GM18867 (cell line): ENCODE measurements around the gene EDARADD.
"Not testable (repeated sequence)": the region's sequence is repeated elsewhere in the genome, so short reads cannot be mapped to it uniquely, and the experiment has no call there.

Experiments
- ATAC-seq: cut with Tn5 transposase; IDR thresholded peaks from one replicate; pipeline ENCODE4 v1.9.1; 2021; ENCODE audit warnings: mild to moderate bottlenecking, moderate library complexity; ENCODE audit not compliant: unreplicated experiment

EDARADD gene

GRCh38 chr1:236480758-236481436 lies 86.8 kb downstream of the EDARADD start:
- no peak for ATAC-seq

GRCh38 chr1:236484310-236484971 lies 90.4 kb downstream of the EDARADD start:
- no peak for ATAC-seq

- no peak for ATAC-seq
Measured at GRCh38 chr1:236486356-236487002, 92.4 kb downstream of the EDARADD start.

GRCh38 chr1:236489161-236489560 lies 95.1 kb downstream of the EDARADD start:
- ATAC-seq = not testable (repeated sequence)

- peak; percentile 58 for ATAC-seq
Measured at GRCh38 chr1:236489710-236490377, 95.8 kb downstream of the EDARADD start.

GRCh38 chr1:236491469-236492136 lies 97.5 kb downstream of the EDARADD start:
- no peak for ATAC-seq

GRCh38 chr1:236492378-236492777 lies 98.3 kb downstream of the EDARADD start:
- ATAC-seq = no peak

GRCh38 chr1:236494082-236494481 lies 100.0 kb downstream of the EDARADD start:
- ATAC-seq = no peak

GRCh38 chr1:236494586-236495466 lies 100.7 kb downstream of the EDARADD start:
- ATAC-seq = no peak

GRCh38 chr1:236495467-236496112 lies 101.5 kb downstream of the EDARADD start:
- ATAC-seq = no peak

GRCh38 chr1:236497908-236498307 lies 103.8 kb downstream of the EDARADD start:
- ATAC-seq = no peak

GRCh38 chr1:236501093-236501492 lies 107.0 kb downstream of the EDARADD start:
- ATAC-seq = no peak

GRCh38 chr1:236502579-236502971 lies 108.5 kb downstream of the EDARADD start:
- no peak for ATAC-seq

- ATAC-seq = no peak
Measured at GRCh38 chr1:236502972-236503639, 109.0 kb downstream of the EDARADD start.

- not testable (repeated sequence) for ATAC-seq
Measured at GRCh38 chr1:236504338-236504737, 110.3 kb downstream of the EDARADD start.

GRCh38 chr1:236507022-236507700 lies 113.1 kb downstream of the EDARADD start:
- no peak for ATAC-seq

- ATAC-seq = peak; percentile 56
Measured at GRCh38 chr1:236508593-236509027, 114.5 kb downstream of the EDARADD start.

- peak; percentile 38 for ATAC-seq
Measured at GRCh38 chr1:236509203-236509602, 115.1 kb downstream of the EDARADD start.
